IMR-90 (cell line): Measurements from ENCODE around the gene ATP5PD. TPM values are rescaled to one million over a fixed set of nuclear protein-coding genes. Genes with fewer than 3 reads are reported as not detected.

Experiments
- ATAC-seq: fragments of 200-7000 bp; cut with Tn5 transposase; 2 replicates; pipeline ENCODE4 v1.9.1; 2020; ENCODE audit warnings: low read depth, mild to moderate bottlenecking, moderate library complexity
- BruUV-seq: library from RNA; stranded (reverse); fragments of 400-500 nt; replicated peaks from 2 replicates; lab custom pipeline; 2021; lab: Mats Ljungman, UMichigan
- CTCF ChIA-PET: fragments of 300-600 bp; formaldehyde crosslinking; extraction: SDS; loops from one replicate; lab custom pipeline; 2021; ENCODE audit warnings: antibody characterized with exemption; lab: Yijun Ruan, JAX
- POLR2A ChIA-PET: fragments of 300-600 bp; sonication (Branson Sonifier 250); formaldehyde crosslinking; loops from one replicate; lab custom pipeline; 2022; ENCODE audit warnings: antibody characterized with exemption; ENCODE audit not compliant: unreplicated experiment; lab: Charles Lee
- DNase-seq: peaks from one replicate; pipeline ENCODE4 v3.0.0; 2013
- H2AFZ ChIP-seq: replicated peaks from 2 replicates; pipeline ENCODE3; 2013; ENCODE audit warnings: low read length, mild to moderate bottlenecking; ENCODE audit not compliant: poor library complexity
- H2AK5ac ChIP-seq: 2 replicates; pipeline ENCODE4 v1.6.1; 2013; ENCODE audit warnings: low read depth, low read length, inconsistent platforms
- H2AK9ac ChIP-seq: replicated peaks from 2 replicates; pipeline ENCODE3; 2013; ENCODE audit warnings: mild to moderate bottlenecking, low read depth, low read length, moderate library complexity; ENCODE audit not compliant: poor library complexity
- H2BK120ac ChIP-seq: 2 replicates; pipeline ENCODE4 v1.6.1; 2013; ENCODE audit warnings: low read depth, low read length, inconsistent platforms
- H2BK15ac ChIP-seq: 3 replicates; pipeline ENCODE4 v1.6.1; 2013; ENCODE audit warnings: low read depth, low read length, inconsistent platforms
- H2BK20ac ChIP-seq: 2 replicates; pipeline ENCODE4 v1.6.1; 2013; ENCODE audit warnings: low read depth, mild to moderate bottlenecking, inconsistent platforms, low read length, moderate library complexity
- H2BK5ac ChIP-seq: 2 replicates; pipeline ENCODE4 v1.6.1; 2013; ENCODE audit warnings: mild to moderate bottlenecking, low read depth, low read length, inconsistent platforms; ENCODE audit not compliant: poor library complexity, severe bottlenecking
- H3K14ac ChIP-seq: replicated peaks from 2 replicates; pipeline ENCODE4 v1.6.1; 2013; ENCODE audit warnings: low read depth, low read length, inconsistent platforms
- H3K18ac ChIP-seq: 2 replicates; pipeline ENCODE4 v1.6.1; 2013; ENCODE audit warnings: low read depth, low read length, control low read depth
- H3K23ac ChIP-seq: 2 replicates; pipeline ENCODE4 v1.6.1; 2013; ENCODE audit warnings: low read depth, low read length, inconsistent platforms
- H3K27ac ChIP-seq: 2 replicates; pipeline ENCODE4 v1.5.1; 2013; ENCODE audit warnings: mild to moderate bottlenecking, control low read depth, low read length; ENCODE audit not compliant: insufficient read depth
- H3K27me3 ChIP-seq: 2 replicates; pipeline ENCODE4 v1.6.1; 2013; ENCODE audit warnings: low read length; ENCODE audit not compliant: control insufficient read depth, insufficient read depth
- H3K36me3 ChIP-seq: 2 replicates; pipeline ENCODE4 v1.6.1; 2013; ENCODE audit warnings: low read length, mixed read lengths; ENCODE audit not compliant: control insufficient read depth, insufficient read depth
- H3K4ac ChIP-seq: 2 replicates; pipeline ENCODE4 v1.6.1; 2013; ENCODE audit warnings: low read depth, low read length, inconsistent platforms
- H3K4me1 ChIP-seq: 2 replicates; pipeline ENCODE4 v1.6.1; 2013; ENCODE audit warnings: low read length, mixed read lengths; ENCODE audit not compliant: control insufficient read depth, insufficient read depth
- H3K4me2 ChIP-seq: 2 replicates; pipeline ENCODE4 v1.6.1; 2013; ENCODE audit warnings: low read depth, mild to moderate bottlenecking, control low read depth, low read length, moderate library complexity
- H3K4me3 ChIP-seq: 2 replicates; pipeline ENCODE4 v1.5.1; 2013; ENCODE audit warnings: low read depth, mild to moderate bottlenecking, control low read depth, low read length, moderate library complexity; ENCODE audit not compliant: insufficient read depth
- H3K56ac ChIP-seq: 2 replicates; pipeline ENCODE4 v1.6.1; 2013; ENCODE audit warnings: low read length, inconsistent platforms; ENCODE audit not compliant: insufficient read depth; ENCODE audit errors: extremely low read depth
- H3K79me1 ChIP-seq, 2 experiments: 2 replicates each; pipeline ENCODE4 v1.6.1; 2013; ENCODE audit warnings: low read length in 2 of 2, inconsistent platforms in 1 of 2, low read depth in 1 of 2
- H3K9ac ChIP-seq: 2 replicates; pipeline ENCODE4 v1.6.1; 2013; ENCODE audit warnings: low read depth, low read length, control low read depth
- H3K9me1 ChIP-seq: 2 replicates; pipeline ENCODE4 v1.6.1; 2013; ENCODE audit warnings: low read length, inconsistent platforms; ENCODE audit not compliant: insufficient read depth
- H3K9me3 ChIP-seq: 2 replicates; pipeline ENCODE4 v1.6.1; 2013; ENCODE audit warnings: low read length; ENCODE audit not compliant: control insufficient read depth, insufficient read depth
- H4K20me1 ChIP-seq: 2 replicates; pipeline ENCODE4 v1.6.1; 2013; ENCODE audit warnings: low read length, inconsistent platforms; ENCODE audit not compliant: insufficient read depth
- H4K5ac ChIP-seq: 2 replicates; pipeline ENCODE4 v1.6.1; 2013; ENCODE audit warnings: mild to moderate bottlenecking, low read depth, low read length, control low read depth
- H4K8ac ChIP-seq, 2 experiments: 2 replicates each; pipeline ENCODE4 v1.6.1; 2013; ENCODE audit warnings: low read depth in 2 of 2, low read length in 2 of 2, control low read depth in 1 of 2, inconsistent platforms in 1 of 2
- H4K91ac ChIP-seq: 2 replicates; pipeline ENCODE4 v1.6.1; 2013; ENCODE audit warnings: low read depth, low read length, inconsistent platforms; ENCODE audit not compliant: insufficient read depth
- BHLHE40 ChIP-seq: fragments of 150-350 bp; IDR thresholded peaks from 2 replicates; pipeline ENCODE4 v1.6.1; 2016; ENCODE audit warnings: mild to moderate bottlenecking, low read depth, low read length
- CEBPB ChIP-seq: IDR thresholded peaks from 2 replicates; pipeline ENCODE4 v1.6.1; 2012; ENCODE audit warnings: low read depth, low read length, improper control_type of control experiment
- CHD1 ChIP-seq: IDR thresholded peaks from 2 replicates; pipeline ENCODE4 v1.6.1; 2012; ENCODE audit warnings: low read depth, low read length, improper control_type of control experiment
- FOS ChIP-seq: fragments of 150-350 bp; IDR thresholded peaks from 2 replicates; pipeline ENCODE4 v1.6.1; 2016; ENCODE audit warnings: low read depth, low read length
- MAZ ChIP-seq: IDR thresholded peaks from 2 replicates; pipeline ENCODE4 v1.6.1; 2012; ENCODE audit warnings: low read depth, mild to moderate bottlenecking, low read length, improper control_type of control experiment, moderate library complexity, borderline replicate concordance
- MXI1 ChIP-seq: IDR thresholded peaks from 2 replicates; pipeline ENCODE4 v1.6.1; 2012; ENCODE audit warnings: low read depth, mild to moderate bottlenecking, low read length, moderate library complexity, borderline replicate concordance
- POLR2A ChIP-seq: IDR thresholded peaks from 2 replicates; pipeline ENCODE4 v1.6.1; 2012; ENCODE audit warnings: mild to moderate bottlenecking, low read depth, low read length
- RAD21 ChIP-seq: IDR thresholded peaks from 2 replicates; pipeline ENCODE4 v1.6.1; 2012; ENCODE audit warnings: low read length, improper control_type of control experiment
- RCOR1 ChIP-seq: IDR thresholded peaks from 2 replicates; pipeline ENCODE4 v1.6.1; 2012; ENCODE audit warnings: mild to moderate bottlenecking, low read length, improper control_type of control experiment; ENCODE audit not compliant: insufficient replicate concordance
- RFX5 ChIP-seq: IDR thresholded peaks from 2 replicates; pipeline ENCODE4 v1.8.0; 2012; ENCODE audit warnings: low read depth, mild to moderate bottlenecking, low read length, moderate library complexity
- WGBS, 2 experiments: methylation state at CpG; one replicate each; pipeline versions ENCODE4 v1.1.5 to v1.1.7; 2013; ENCODE audit warnings: missing lambda C conversion rate in 2 of 2; ENCODE audit not compliant: insufficient read length in 1 of 2; ENCODE audit errors: extremely low coverage in 2 of 2; 5-methylcytosine and 5-hydroxymethylcytosine counted together
- dilution Hi-C: fragments of 300-500 bp; cut with HindIII; formaldehyde crosslinking; loops from one replicate; pipeline ENCODE4 v1.14.3; 2018; ENCODE audit warnings: low sequenced_read_pairs; ENCODE audit not compliant: unreplicated experiment
- in situ Hi-C: fragments of 300-500 bp; cut with MboI; formaldehyde crosslinking; loops from 3 replicates; pipeline ENCODE4 v1.14.3; 2019; ENCODE audit warnings: low sequenced_read_pairs, inconsistent platforms, mixed read lengths
- intact Hi-C: fragments of 100-400 bp; cut with micrococcal nuclease; formaldehyde crosslinking; loops from 2 replicates; pipeline ENCODE4 v1.10.0; 2022
- polyA plus RNA-seq, 3 experiments: library from polyadenylated mRNA; depleted of rRNA; stranded (reverse); fragments of >200 nt; gene quantifications; 2 replicates each; pipeline ENCODE4 v1.2.3, GENCODE V29; 2012; ENCODE audit warnings: low replicate concordance in 1 of 3
- total RNA-seq: library from RNA; depleted of rRNA; stranded (reverse); fragments of >200 nt; gene quantifications from 2 replicates; pipeline ENCODE4 v1.2.3, GENCODE V29; 2012
- TF ChIP-seq, protein P1 (sequence below): fragments of 150-350 bp; IDR thresholded peaks from 2 replicates; pipeline ENCODE4 v1.6.1; 2016; ENCODE audit warnings: low read depth, mild to moderate bottlenecking, low read length, moderate library complexity, borderline replicate concordance
- TF ChIP-seq, protein P2 (sequence below): fragments of 150-350 bp; IDR thresholded peaks from 2 replicates; pipeline ENCODE4 v1.6.1; 2017; ENCODE audit warnings: mild to moderate bottlenecking, antibody characterized with exemption, low read length, low read depth

ATP5PD gene
- total and polyA plus RNA-seq, 2 of the 4 experiments (the other 2 are of a cell fraction) = 373 to 425 TPM

DNA sequence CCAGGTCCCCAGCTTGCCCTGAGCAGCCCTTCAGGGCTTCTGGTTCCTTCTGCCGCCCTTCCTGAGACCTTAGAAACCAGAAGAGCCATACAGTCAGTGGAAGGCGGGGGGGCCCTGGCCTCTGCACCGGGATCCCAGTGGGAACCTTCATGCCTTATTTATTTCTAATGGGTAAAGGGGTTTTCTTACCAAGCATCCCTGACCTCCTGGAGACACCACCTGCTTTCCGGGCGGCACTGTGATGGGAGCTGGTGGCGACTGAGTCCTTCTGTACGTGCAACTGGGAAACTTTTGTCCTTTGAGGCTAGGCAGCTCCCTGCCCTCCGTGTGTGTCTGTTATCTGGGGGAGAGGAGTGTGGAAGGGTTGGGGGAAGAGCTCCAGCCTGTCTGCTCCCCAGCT is 41.5 kb downstream of the ATP5PD start:
- no peak overlapping the region for H2AK5ac ChIP-seq
- no peak overlapping the region for H2BK120ac ChIP-seq
- no peak for ATAC-seq
- H3K4ac ChIP-seq = no peak overlapping the region
- no peak overlapping the region for H3K4me2 ChIP-seq
- intact Hi-C loops (no loop called here), in situ Hi-C loops (no loop called here), dilution Hi-C loops (no loop called here)
- no peak overlapping the region for H3K18ac ChIP-seq
- DNase-seq = no peak
- H3K14ac ChIP-seq = no peak overlapping the region
- no peak overlapping the region for H3K4me3 ChIP-seq
- ChIA-PET CTCF (interaction anchor here (1.6 kb wide), 1 partner anchor 17 kb away, joined by 6 read pairs; no protein-coding TSS in a partner anchor), POLR2A (no interaction called here)
- H2AFZ ChIP-seq = no peak overlapping the region
- H3K23ac ChIP-seq = no peak overlapping the region
- H4K20me1 ChIP-seq = no peaks in the 10 kb centered on the region
- H3K27ac ChIP-seq = no peak overlapping the region
- no peak overlapping the region for H2AK9ac ChIP-seq
- no peak overlapping the region for H3K56ac ChIP-seq
- H2BK20ac ChIP-seq = no peak overlapping the region
- H3K36me3 ChIP-seq = peaks cover 38% of the 10 kb centered on the region
- BruUV-seq = no TSS peak
- no peak overlapping the region for H2BK15ac ChIP-seq
- H3K79me1 ChIP-seq = no peaks in the 10 kb centered on the region; a peak in 1 of 4 replicates
- no peak overlapping the region for H3K9ac ChIP-seq
- H4K5ac ChIP-seq = no peak overlapping the region
- no peak for TF ChIP-seq MAZ
- no peak for TF ChIP-seq RAD21
- TF ChIP-seq CEBPB = no peak
- no peak for TF ChIP-seq FOS
- no peak for TF ChIP-seq BHLHE40
- TF ChIP-seq, protein P1, sequence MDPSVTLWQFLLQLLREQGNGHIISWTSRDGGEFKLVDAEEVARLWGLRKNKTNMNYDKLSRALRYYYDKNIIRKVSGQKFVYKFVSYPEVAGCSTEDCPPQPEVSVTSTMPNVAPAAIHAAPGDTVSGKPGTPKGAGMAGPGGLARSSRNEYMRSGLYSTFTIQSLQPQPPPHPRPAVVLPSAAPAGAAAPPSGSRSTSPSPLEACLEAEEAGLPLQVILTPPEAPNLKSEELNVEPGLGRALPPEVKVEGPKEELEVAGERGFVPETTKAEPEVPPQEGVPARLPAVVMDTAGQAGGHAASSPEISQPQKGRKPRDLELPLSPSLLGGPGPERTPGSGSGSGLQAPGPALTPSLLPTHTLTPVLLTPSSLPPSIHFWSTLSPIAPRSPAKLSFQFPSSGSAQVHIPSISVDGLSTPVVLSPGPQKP = no peak
- no peak for TF ChIP-seq RCOR1
- TF ChIP-seq, protein P2, sequence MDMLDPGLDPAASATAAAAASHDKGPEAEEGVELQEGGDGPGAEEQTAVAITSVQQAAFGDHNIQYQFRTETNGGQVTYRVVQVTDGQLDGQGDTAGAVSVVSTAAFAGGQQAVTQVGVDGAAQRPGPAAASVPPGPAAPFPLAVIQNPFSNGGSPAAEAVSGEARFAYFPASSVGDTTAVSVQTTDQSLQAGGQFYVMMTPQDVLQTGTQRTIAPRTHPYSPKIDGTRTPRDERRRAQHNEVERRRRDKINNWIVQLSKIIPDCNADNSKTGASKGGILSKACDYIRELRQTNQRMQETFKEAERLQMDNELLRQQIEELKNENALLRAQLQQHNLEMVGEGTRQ = no peak
- no peak for TF ChIP-seq CHD1
- no peak for TF ChIP-seq RFX5
- TF ChIP-seq MXI1 = no peak
- no peak for TF ChIP-seq POLR2A
- H3K4me1 ChIP-seq = no peaks in the 10 kb centered on the region
- no peak overlapping the region for H2BK5ac ChIP-seq
- WGBS, 2 experiments = 100% methylated on average over 1 of the region's 8 CpGs; no CpG with 5 or more reads in 1 of the 2 experiments
- H3K9me1 ChIP-seq = no peaks in the 10 kb centered on the region
- no peaks in the 10 kb centered on the region for H3K27me3 ChIP-seq
- H4K91ac ChIP-seq = no peak overlapping the region
- H3K9me3 ChIP-seq = no peaks in the 10 kb centered on the region
- H4K8ac ChIP-seq = no peak overlapping the region
